ENCODE data around the gene WDR77.

DNA sequence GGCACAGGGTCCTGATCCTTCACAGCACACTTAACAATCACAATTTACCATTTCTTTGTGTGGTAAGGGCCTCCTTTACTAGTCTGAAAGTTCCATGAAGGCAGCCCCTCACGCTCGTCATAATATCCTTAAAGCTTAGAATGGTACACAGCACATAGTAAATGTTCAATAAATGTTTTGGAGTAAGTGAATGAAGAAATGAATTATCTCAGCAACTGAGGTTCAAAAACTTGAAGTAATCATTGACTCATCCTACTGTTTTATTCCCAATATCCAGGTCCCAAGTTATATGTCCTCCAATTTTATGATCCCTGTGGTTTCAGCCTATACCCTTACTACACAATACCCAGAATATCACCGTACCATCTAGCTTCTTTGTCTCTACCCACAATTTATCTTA, 22.5 kb upstream of the WDR77 start:
- TF ChIP-seq, protein P1, sequence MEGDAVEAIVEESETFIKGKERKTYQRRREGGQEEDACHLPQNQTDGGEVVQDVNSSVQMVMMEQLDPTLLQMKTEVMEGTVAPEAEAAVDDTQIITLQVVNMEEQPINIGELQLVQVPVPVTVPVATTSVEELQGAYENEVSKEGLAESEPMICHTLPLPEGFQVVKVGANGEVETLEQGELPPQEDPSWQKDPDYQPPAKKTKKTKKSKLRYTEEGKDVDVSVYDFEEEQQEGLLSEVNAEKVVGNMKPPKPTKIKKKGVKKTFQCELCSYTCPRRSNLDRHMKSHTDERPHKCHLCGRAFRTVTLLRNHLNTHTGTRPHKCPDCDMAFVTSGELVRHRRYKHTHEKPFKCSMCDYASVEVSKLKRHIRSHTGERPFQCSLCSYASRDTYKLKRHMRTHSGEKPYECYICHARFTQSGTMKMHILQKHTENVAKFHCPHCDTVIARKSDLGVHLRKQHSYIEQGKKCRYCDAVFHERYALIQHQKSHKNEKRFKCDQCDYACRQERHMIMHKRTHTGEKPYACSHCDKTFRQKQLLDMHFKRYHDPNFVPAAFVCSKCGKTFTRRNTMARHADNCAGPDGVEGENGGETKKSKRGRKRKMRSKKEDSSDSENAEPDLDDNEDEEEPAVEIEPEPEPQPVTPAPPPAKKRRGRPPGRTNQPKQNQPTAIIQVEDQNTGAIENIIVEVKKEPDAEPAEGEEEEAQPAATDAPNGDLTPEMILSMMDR (IDR thresholded peaks at IDR 0.05), result no peak
- TF ChIP-seq POLR2AphosphoS5 (IDR thresholded peaks at IDR 0.05), result no peak
- TF ChIP-seq EP300 (IDR thresholded peaks at IDR 0.05), result no peak

All from sigmoid colon (tissue), 4 donors.